GM19463 (cell line): Measurements from ENCODE around the gene H1-8.

ENCODE experiments used
- ATAC-seq: cut with Tn5 transposase; IDR thresholded peaks from one replicate; pipeline ENCODE4 v1.9.1; 2021; ENCODE audit warnings: mild to moderate bottlenecking, moderate library complexity; ENCODE audit not compliant: unreplicated experiment

The H1-8 gene

GRCh38 chr3:129571605-129572547, 28.9 kb downstream of the H1-8 start:
- ATAC-seq, result no peak

GRCh38 chr3:129572603-129573002, 29.6 kb downstream of the H1-8 start:
- ATAC-seq, result no peak

GRCh38 chr3:129573493-129573892, 30.5 kb downstream of the H1-8 start:
- ATAC-seq, result no peak

- ATAC-seq, result no peak
Observed at GRCh38 chr3:129574206-129574605, 31.2 kb downstream of the H1-8 start.

DNA sequence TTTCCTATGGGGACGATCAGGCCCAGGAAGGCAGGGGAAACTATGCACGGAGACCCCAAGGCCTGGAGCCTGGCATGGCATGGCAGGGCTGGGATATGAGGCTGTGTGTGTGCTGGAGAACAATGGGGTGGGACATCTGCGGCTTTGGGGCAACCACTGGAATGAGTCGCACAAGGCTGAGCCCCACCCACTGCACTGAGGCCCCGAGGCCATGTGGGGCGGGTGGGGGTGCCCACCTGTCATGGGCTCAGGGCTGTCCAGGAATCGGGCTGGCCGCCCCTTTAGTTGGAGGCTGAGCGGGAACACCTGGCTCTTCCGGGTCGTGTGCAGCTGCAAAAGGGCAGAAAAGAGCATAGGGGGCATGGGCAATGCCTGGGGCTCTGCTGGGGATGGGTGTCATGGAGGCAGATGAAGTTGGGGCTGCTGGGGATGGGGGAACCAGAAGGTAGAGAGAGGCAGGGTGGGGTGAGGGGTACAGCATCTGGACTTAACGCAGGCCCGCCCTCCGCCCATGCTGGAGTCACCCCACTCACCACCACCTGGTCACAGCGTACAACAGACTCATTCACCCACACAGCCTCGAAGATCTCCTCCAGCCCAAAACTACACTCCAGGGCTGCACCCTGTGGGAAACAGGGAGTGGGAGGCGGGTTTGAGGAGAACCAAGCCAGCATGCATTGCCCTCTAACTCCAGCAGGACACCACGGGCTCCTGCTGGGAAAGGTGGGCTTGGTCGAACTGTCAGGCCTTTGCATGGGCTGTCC, 32.4 kb downstream of the H1-8 start:
- ATAC-seq, result no peak

- no peak for ATAC-seq
Observed at GRCh38 chr3:129575997-129576384, 33.0 kb downstream of the H1-8 start.

GRCh38 chr3:129576514-129577352, 33.8 kb downstream of the H1-8 start:
- ATAC-seq, result peak; percentile 59

GRCh38 chr3:129577366-129577765, 34.4 kb downstream of the H1-8 start:
- ATAC-seq, result no peak

DNA sequence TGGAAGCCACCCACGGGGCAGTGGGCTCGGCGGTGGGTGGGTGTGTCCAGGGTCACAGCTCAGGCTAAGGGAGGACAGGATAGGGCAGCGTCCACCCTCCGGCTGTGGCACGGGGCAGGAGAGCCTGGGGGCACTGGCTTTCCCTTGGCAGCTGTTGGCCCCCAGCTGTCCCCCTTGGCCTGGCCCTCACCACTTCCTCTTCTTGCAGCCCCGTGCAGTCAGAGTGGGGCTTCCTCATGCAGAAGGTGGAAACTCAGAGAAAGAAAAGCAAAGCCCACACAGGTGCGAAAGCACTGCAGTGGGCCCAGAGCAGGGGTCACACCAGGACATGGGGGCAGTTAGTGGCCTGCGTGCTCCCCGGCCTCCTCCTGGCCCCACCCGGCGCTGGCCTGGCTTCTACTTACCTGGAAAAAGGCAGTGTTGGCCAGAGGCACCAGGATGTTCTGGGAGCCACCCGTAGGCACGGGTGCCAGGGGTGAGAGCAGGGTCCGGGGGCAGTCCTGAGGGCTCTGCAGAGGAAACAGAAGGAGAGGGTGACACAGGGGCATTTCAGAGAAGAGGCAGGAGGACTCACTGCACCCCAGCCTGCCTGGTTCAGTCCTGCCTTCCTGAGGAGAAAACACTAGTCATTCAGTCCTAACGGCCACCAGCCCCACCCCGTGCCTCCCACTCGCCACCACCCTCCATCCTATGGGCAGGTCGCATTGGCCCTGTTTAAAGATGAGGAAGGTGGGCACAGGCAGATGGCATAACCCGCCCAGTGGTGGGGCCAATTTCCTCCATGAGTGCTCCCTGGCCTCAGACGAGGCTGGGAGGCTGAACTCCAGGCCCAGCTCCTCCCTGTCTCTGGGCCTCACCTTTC, 35.2 kb downstream of the H1-8 start:
- ATAC-seq, result peak; percentile 65

DNA sequence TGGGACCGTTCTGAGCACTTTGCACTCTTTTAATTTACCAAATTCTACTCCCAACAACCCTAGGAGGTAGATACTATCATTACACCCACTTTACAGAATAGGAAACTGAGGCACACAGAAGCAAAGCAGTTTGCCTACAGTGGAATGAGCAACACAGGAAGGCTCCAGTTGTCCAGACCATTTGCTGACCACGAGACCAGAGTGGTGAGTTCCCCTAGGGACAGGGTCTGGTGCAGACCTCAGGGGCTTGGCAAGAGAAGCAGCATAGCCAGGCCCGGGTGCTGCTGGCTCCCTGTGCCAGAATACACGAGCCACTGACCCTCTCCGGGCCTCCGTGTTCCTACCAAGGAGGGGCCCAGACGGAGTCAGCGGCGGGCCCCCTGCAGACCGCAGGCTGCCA, 37.0 kb downstream of the H1-8 start:
- ATAC-seq, result no peak

- no peak for ATAC-seq
Observed at GRCh38 chr3:129581623-129582022, 38.6 kb downstream of the H1-8 start.

DNA sequence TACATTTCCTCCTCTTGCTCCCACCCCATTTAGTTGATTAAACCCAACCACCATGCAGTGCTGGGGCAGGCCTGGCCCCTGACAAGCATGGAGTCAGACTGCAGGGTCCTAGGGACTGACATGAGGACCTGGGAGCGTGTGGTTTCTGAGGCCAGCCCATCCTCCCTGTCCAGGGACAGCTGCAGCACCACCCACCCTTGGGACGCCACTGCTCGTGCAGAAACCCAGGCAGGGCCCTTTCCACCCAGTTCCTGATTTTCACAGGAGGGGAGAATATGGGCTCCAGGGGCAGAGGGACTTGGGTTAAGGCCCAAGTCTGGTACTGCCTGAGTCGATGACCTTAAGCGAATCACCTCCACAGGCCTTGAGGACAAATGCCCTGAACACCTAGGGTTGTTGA, 39.8 kb downstream of the H1-8 start:
- ATAC-seq, result no peak

DNA sequence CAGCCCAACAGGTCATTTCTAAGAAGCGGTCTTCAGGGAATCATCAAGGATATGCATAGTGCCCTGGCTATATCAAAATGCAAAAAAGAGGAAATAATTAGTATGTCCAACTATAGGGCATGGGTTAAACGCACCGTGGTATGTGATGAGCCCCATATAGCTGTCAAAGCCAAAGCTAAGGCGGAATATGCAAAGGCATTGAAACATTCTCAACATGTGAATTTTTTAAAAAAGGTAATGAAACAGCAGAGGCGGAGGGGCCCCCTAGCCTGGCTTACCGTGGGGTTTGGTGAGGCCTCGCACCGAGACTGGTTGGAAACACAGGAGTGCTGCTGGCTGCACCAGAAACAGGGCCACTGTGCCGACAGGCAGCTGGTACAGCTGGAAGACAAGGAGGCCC, 40.3 kb downstream of the H1-8 start:
- no peak for ATAC-seq

- no peak for ATAC-seq
Observed at GRCh38 chr3:129584631-129585030, 41.7 kb downstream of the H1-8 start.

GRCh38 chr3:129585949-129586657, 43.1 kb downstream of the H1-8 start:
- no peak for ATAC-seq

- ATAC-seq, result no peak
Observed at GRCh38 chr3:129586746-129587430, 43.9 kb downstream of the H1-8 start.

DNA sequence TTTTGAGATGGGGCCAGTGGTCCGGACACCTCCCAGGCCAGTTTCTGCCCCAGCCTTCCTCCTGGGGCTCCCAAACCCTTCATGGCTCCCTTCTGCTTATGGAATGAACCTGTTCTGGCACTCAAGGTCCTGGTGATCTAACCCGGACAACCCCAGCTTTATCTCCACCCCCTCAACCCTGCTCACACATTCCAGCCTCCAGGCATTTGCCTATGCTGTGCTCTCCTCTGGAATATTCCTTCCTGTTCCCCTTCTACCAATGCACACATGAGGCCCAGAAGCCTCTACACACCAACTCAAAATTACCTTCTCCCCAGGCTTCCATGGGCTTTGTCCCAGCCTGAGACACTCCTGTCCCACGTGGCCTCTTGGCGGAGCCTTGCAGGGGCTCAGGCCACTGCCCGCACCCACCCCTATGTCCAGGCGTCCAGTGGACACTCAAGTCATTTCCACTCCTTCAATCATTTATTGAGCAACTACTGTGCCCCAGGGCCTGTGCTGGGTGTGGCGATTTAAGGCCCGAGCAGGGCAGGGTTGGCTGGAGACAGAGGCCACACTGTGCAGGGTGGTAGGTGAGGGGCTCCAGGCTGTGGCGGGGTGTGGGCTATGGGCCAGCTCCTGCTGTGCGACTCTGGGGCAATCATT, 44.7 kb downstream of the H1-8 start:
- ATAC-seq, result no peak

DNA sequence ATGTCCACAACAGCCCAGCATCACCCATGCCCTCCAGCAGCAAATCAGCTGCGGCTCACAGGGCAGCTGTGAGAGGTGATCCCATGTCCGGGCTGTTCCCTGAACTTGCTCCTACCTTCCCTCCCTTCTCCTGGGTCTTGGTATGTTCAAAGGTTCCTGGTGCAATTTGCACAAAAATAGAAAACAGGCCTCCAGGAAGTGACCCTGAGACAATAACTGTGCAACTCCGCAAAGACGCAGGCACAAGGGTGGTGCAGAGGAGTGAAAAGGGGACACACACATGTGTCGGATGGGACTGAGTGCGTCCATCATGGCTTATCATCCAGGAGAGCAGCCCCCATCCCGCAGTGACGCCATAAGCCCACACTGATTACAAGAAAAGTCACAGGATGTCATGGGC, 47.2 kb downstream of the H1-8 start:
- ATAC-seq, result no peak

GRCh38 chr3:129591932-129592331, 49.0 kb downstream of the H1-8 start:
- ATAC-seq, result no peak
